Transverse colon (tissue), 3 donors: ENCODE measurements around the gene GIPC3.
A peak's percentile ranks its signal among the peaks of the same experiment; 100 is the strongest.

Experiments
- POLR2A ChIP-seq: fragments of 450-650 bp; IDR thresholded peaks from one replicate; pipeline ENCODE4 v1.6.1; 2016; ENCODE audit warnings: antibody characterized with exemption, mild to moderate bottlenecking, moderate library complexity
- TF ChIP-seq, protein P1 (sequence below), 5 experiments: fragments of 200-600 bp in 3 of 5; fragments of 450-650 bp in 2 of 5; sonication (generic) in 3 of 5; IDR thresholded peaks; 1 replicate in 2 of 5; 2 replicates in 3 of 5; pipeline ENCODE4 v1.5.1; 2016 to 2017; ENCODE audit warnings: antibody characterized with exemption in 5 of 5, inconsistent platforms in 3 of 5, mild to moderate bottlenecking in 2 of 5, moderate library complexity in 1 of 5

GRCh38 chr19:3577723-3578344 is 7.4 kb upstream of the GIPC3 start:
- TF ChIP-seq, protein P1, sequence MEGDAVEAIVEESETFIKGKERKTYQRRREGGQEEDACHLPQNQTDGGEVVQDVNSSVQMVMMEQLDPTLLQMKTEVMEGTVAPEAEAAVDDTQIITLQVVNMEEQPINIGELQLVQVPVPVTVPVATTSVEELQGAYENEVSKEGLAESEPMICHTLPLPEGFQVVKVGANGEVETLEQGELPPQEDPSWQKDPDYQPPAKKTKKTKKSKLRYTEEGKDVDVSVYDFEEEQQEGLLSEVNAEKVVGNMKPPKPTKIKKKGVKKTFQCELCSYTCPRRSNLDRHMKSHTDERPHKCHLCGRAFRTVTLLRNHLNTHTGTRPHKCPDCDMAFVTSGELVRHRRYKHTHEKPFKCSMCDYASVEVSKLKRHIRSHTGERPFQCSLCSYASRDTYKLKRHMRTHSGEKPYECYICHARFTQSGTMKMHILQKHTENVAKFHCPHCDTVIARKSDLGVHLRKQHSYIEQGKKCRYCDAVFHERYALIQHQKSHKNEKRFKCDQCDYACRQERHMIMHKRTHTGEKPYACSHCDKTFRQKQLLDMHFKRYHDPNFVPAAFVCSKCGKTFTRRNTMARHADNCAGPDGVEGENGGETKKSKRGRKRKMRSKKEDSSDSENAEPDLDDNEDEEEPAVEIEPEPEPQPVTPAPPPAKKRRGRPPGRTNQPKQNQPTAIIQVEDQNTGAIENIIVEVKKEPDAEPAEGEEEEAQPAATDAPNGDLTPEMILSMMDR (IDR thresholded peaks at IDR 0.05): no peak
- peak; percentile 28 for TF ChIP-seq POLR2A
